IMR-90 (cell line): ENCODE data around the gene ISCU. TPM values are rescaled to one million over a fixed set of nuclear protein-coding genes. Genes with fewer than 3 reads are reported as not detected.

ENCODE experiments used
- ATAC-seq: fragments of 200-7000 bp; cut with Tn5 transposase; 2 replicates; pipeline ENCODE4 v1.9.1; 2020; ENCODE audit warnings: low read depth, mild to moderate bottlenecking, moderate library complexity
- BruUV-seq: library from RNA; stranded (reverse); fragments of 400-500 nt; replicated peaks from 2 replicates; lab custom pipeline; 2021; lab: Mats Ljungman, UMichigan
- CTCF ChIA-PET: fragments of 300-600 bp; formaldehyde crosslinking; extraction: SDS; loops from one replicate; lab custom pipeline; 2021; ENCODE audit warnings: antibody characterized with exemption; lab: Yijun Ruan, JAX
- POLR2A ChIA-PET: fragments of 300-600 bp; sonication (Branson Sonifier 250); formaldehyde crosslinking; loops from one replicate; lab custom pipeline; 2022; ENCODE audit warnings: antibody characterized with exemption; ENCODE audit not compliant: unreplicated experiment; lab: Charles Lee
- DNase-seq: peaks from one replicate; pipeline ENCODE4 v3.0.0; 2013
- H2AFZ ChIP-seq: replicated peaks from 2 replicates; pipeline ENCODE3; 2013; ENCODE audit warnings: low read length, mild to moderate bottlenecking; ENCODE audit not compliant: poor library complexity
- H2AK5ac ChIP-seq: 2 replicates; pipeline ENCODE4 v1.6.1; 2013; ENCODE audit warnings: low read depth, low read length, inconsistent platforms
- H2AK9ac ChIP-seq: replicated peaks from 2 replicates; pipeline ENCODE3; 2013; ENCODE audit warnings: mild to moderate bottlenecking, low read depth, low read length, moderate library complexity; ENCODE audit not compliant: poor library complexity
- H2BK120ac ChIP-seq: 2 replicates; pipeline ENCODE4 v1.6.1; 2013; ENCODE audit warnings: low read depth, low read length, inconsistent platforms
- H2BK15ac ChIP-seq: 3 replicates; pipeline ENCODE4 v1.6.1; 2013; ENCODE audit warnings: low read depth, low read length, inconsistent platforms
- H2BK20ac ChIP-seq: 2 replicates; pipeline ENCODE4 v1.6.1; 2013; ENCODE audit warnings: low read depth, mild to moderate bottlenecking, inconsistent platforms, low read length, moderate library complexity
- H2BK5ac ChIP-seq: 2 replicates; pipeline ENCODE4 v1.6.1; 2013; ENCODE audit warnings: mild to moderate bottlenecking, low read depth, low read length, inconsistent platforms; ENCODE audit not compliant: poor library complexity, severe bottlenecking
- H3K14ac ChIP-seq: replicated peaks from 2 replicates; pipeline ENCODE4 v1.6.1; 2013; ENCODE audit warnings: low read depth, low read length, inconsistent platforms
- H3K18ac ChIP-seq: 2 replicates; pipeline ENCODE4 v1.6.1; 2013; ENCODE audit warnings: low read depth, low read length, control low read depth
- H3K23ac ChIP-seq: 2 replicates; pipeline ENCODE4 v1.6.1; 2013; ENCODE audit warnings: low read depth, low read length, inconsistent platforms
- H3K27ac ChIP-seq: 2 replicates; pipeline ENCODE4 v1.5.1; 2013; ENCODE audit warnings: mild to moderate bottlenecking, control low read depth, low read length; ENCODE audit not compliant: insufficient read depth
- H3K27me3 ChIP-seq: 2 replicates; pipeline ENCODE4 v1.6.1; 2013; ENCODE audit warnings: low read length; ENCODE audit not compliant: control insufficient read depth, insufficient read depth
- H3K36me3 ChIP-seq: 2 replicates; pipeline ENCODE4 v1.6.1; 2013; ENCODE audit warnings: low read length, mixed read lengths; ENCODE audit not compliant: control insufficient read depth, insufficient read depth
- H3K4ac ChIP-seq: 2 replicates; pipeline ENCODE4 v1.6.1; 2013; ENCODE audit warnings: low read depth, low read length, inconsistent platforms
- H3K4me1 ChIP-seq: 2 replicates; pipeline ENCODE4 v1.6.1; 2013; ENCODE audit warnings: low read length, mixed read lengths; ENCODE audit not compliant: control insufficient read depth, insufficient read depth
- H3K4me2 ChIP-seq: 2 replicates; pipeline ENCODE4 v1.6.1; 2013; ENCODE audit warnings: low read depth, mild to moderate bottlenecking, control low read depth, low read length, moderate library complexity
- H3K4me3 ChIP-seq: 2 replicates; pipeline ENCODE4 v1.5.1; 2013; ENCODE audit warnings: low read depth, mild to moderate bottlenecking, control low read depth, low read length, moderate library complexity; ENCODE audit not compliant: insufficient read depth
- H3K56ac ChIP-seq: 2 replicates; pipeline ENCODE4 v1.6.1; 2013; ENCODE audit warnings: low read length, inconsistent platforms; ENCODE audit not compliant: insufficient read depth; ENCODE audit errors: extremely low read depth
- H3K79me1 ChIP-seq, 2 experiments: 2 replicates each; pipeline ENCODE4 v1.6.1; 2013; ENCODE audit warnings: low read length in 2 of 2, inconsistent platforms in 1 of 2, low read depth in 1 of 2
- H3K9ac ChIP-seq: 2 replicates; pipeline ENCODE4 v1.6.1; 2013; ENCODE audit warnings: low read depth, low read length, control low read depth
- H3K9me1 ChIP-seq: 2 replicates; pipeline ENCODE4 v1.6.1; 2013; ENCODE audit warnings: low read length, inconsistent platforms; ENCODE audit not compliant: insufficient read depth
- H3K9me3 ChIP-seq: 2 replicates; pipeline ENCODE4 v1.6.1; 2013; ENCODE audit warnings: low read length; ENCODE audit not compliant: control insufficient read depth, insufficient read depth
- H4K20me1 ChIP-seq: 2 replicates; pipeline ENCODE4 v1.6.1; 2013; ENCODE audit warnings: low read length, inconsistent platforms; ENCODE audit not compliant: insufficient read depth
- H4K5ac ChIP-seq: 2 replicates; pipeline ENCODE4 v1.6.1; 2013; ENCODE audit warnings: mild to moderate bottlenecking, low read depth, low read length, control low read depth
- H4K8ac ChIP-seq, 2 experiments: 2 replicates each; pipeline ENCODE4 v1.6.1; 2013; ENCODE audit warnings: low read depth in 2 of 2, low read length in 2 of 2, control low read depth in 1 of 2, inconsistent platforms in 1 of 2
- H4K91ac ChIP-seq: 2 replicates; pipeline ENCODE4 v1.6.1; 2013; ENCODE audit warnings: low read depth, low read length, inconsistent platforms; ENCODE audit not compliant: insufficient read depth
- BHLHE40 ChIP-seq: fragments of 150-350 bp; IDR thresholded peaks from 2 replicates; pipeline ENCODE4 v1.6.1; 2016; ENCODE audit warnings: mild to moderate bottlenecking, low read depth, low read length
- CEBPB ChIP-seq: IDR thresholded peaks from 2 replicates; pipeline ENCODE4 v1.6.1; 2012; ENCODE audit warnings: low read depth, low read length, improper control_type of control experiment
- CHD1 ChIP-seq: IDR thresholded peaks from 2 replicates; pipeline ENCODE4 v1.6.1; 2012; ENCODE audit warnings: low read depth, low read length, improper control_type of control experiment
- CTCF ChIP-seq: conservative IDR thresholded peaks from 2 replicates; pipeline ENCODE4 v1.5.1; 2012; ENCODE audit warnings: mild to moderate bottlenecking, low read depth, low read length, improper control_type of control experiment
- ELK1 ChIP-seq: fragments of 150-350 bp; IDR thresholded peaks from 2 replicates; pipeline ENCODE4 v1.6.1; 2016; ENCODE audit warnings: low read depth, mild to moderate bottlenecking, low read length, moderate library complexity, borderline replicate concordance
- MAFK ChIP-seq: IDR thresholded peaks from 2 replicates; pipeline ENCODE4 v1.6.1; 2012; ENCODE audit warnings: low read depth, low read length, improper control_type of control experiment
- MAZ ChIP-seq: IDR thresholded peaks from 2 replicates; pipeline ENCODE4 v1.6.1; 2012; ENCODE audit warnings: low read depth, mild to moderate bottlenecking, low read length, improper control_type of control experiment, moderate library complexity, borderline replicate concordance
- MXI1 ChIP-seq: IDR thresholded peaks from 2 replicates; pipeline ENCODE4 v1.6.1; 2012; ENCODE audit warnings: low read depth, mild to moderate bottlenecking, low read length, moderate library complexity, borderline replicate concordance
- USF2 ChIP-seq: fragments of 150-350 bp; IDR thresholded peaks from 2 replicates; pipeline ENCODE4 v1.6.1; 2017; ENCODE audit warnings: mild to moderate bottlenecking, antibody characterized with exemption, low read length, low read depth
- WGBS, 2 experiments: methylation state at CpG; one replicate each; pipeline versions ENCODE4 v1.1.5 to v1.1.7; 2013; ENCODE audit warnings: missing lambda C conversion rate in 2 of 2; ENCODE audit not compliant: insufficient read length in 1 of 2; ENCODE audit errors: extremely low coverage in 2 of 2; 5-methylcytosine and 5-hydroxymethylcytosine counted together
- dilution Hi-C: fragments of 300-500 bp; cut with HindIII; formaldehyde crosslinking; loops from one replicate; pipeline ENCODE4 v1.14.3; 2018; ENCODE audit warnings: low sequenced_read_pairs; ENCODE audit not compliant: unreplicated experiment
- in situ Hi-C: fragments of 300-500 bp; cut with MboI; formaldehyde crosslinking; loops from 3 replicates; pipeline ENCODE4 v1.14.3; 2019; ENCODE audit warnings: low sequenced_read_pairs, inconsistent platforms, mixed read lengths
- intact Hi-C: fragments of 100-400 bp; cut with micrococcal nuclease; formaldehyde crosslinking; loops from 2 replicates; pipeline ENCODE4 v1.10.0; 2022
- polyA plus RNA-seq, 3 experiments: library from polyadenylated mRNA; depleted of rRNA; stranded (reverse); fragments of >200 nt; gene quantifications; 2 replicates each; pipeline ENCODE4 v1.2.3, GENCODE V29; 2012; ENCODE audit warnings: low replicate concordance in 1 of 3
- total RNA-seq: library from RNA; depleted of rRNA; stranded (reverse); fragments of >200 nt; gene quantifications from 2 replicates; pipeline ENCODE4 v1.2.3, GENCODE V29; 2012

The ISCU gene
- total and polyA plus RNA-seq, 2 of the 4 experiments (the other 2 are of a cell fraction), result 52.7 to 87.2 TPM

GRCh38 chr12:108580531-108580930 is 18.1 kb downstream of the ISCU start:
- H3K9me1 ChIP-seq, result no peaks in the 10 kb centered on the region; the same call in none of the 2 replicates
- H3K9me3 ChIP-seq, result no peaks in the 10 kb centered on the region
- H2BK120ac ChIP-seq, result peak overlapping the region; percentile 19; the same call in 1 of the 2 replicates
- intact Hi-C loops, result no loop called here
- TF ChIP-seq CEBPB (no peak), BHLHE40 (no peak), ELK1 (no peak), MAZ (no peak), CTCF (no peak), MXI1 (no peak), MAFK (no peak), CHD1 (no peak), USF2 (no peak)
- DNase-seq (no peak), ATAC-seq (no peak)
- no peaks in the 10 kb centered on the region for H3K36me3 ChIP-seq
- no peak overlapping the region for H3K4me2 ChIP-seq
- H3K14ac ChIP-seq, result 0 out of 2 replicates have a peak overlapping the region, but pooled peaks have one; percentile 14
- H3K27me3 ChIP-seq, result peaks cover 2% of the 10 kb centered on the region
- no TSS peak for BruUV-seq
- no peak overlapping the region for H2AK9ac ChIP-seq
- no peaks in the 10 kb centered on the region for H4K20me1 ChIP-seq
- in situ Hi-C loops, result no loop called here
- POLR2A ChIA-PET, result no interaction called here
- H3K79me1 ChIP-seq, result no peaks in the 10 kb centered on the region
- no peak overlapping the region; the same call in 1 of the 2 replicates for H3K4ac ChIP-seq
- H3K23ac ChIP-seq, result no peak overlapping the region
- H2BK15ac ChIP-seq, result 0 out of 3 replicates have a peak overlapping the region, but pooled peaks have one; percentile 56
- H3K9ac ChIP-seq, result no peak overlapping the region
- CTCF ChIA-PET, result no interaction called here
- dilution Hi-C loops, result no loop called here
- no peak overlapping the region for H3K4me3 ChIP-seq
- no peak overlapping the region for H2AFZ ChIP-seq
- no peak overlapping the region; the same call in 1 of the 2 replicates for H2BK20ac ChIP-seq
- H3K56ac ChIP-seq, result no peak overlapping the region
- peaks cover 3% of the 10 kb centered on the region; the same call in 1 of the 2 replicates for H3K4me1 ChIP-seq
- H3K18ac ChIP-seq, result no peak overlapping the region
- no peak overlapping the region for H4K5ac ChIP-seq
- no peak overlapping the region for H3K27ac ChIP-seq
- H4K91ac ChIP-seq, result no peak overlapping the region
- H2BK5ac ChIP-seq, result no peak overlapping the region
- no CpG with 5 or more reads among the region's 3 CpGs for WGBS, 2 experiments
- no peak overlapping the region; the same call in 1 of the 2 replicates for H2AK5ac ChIP-seq
- no peak overlapping the region for H4K8ac ChIP-seq
